Stimulated activated CD8-positive, alpha-beta memory T cell treated with anti-CD3 and anti-CD28 coated beads, Interleukin-15, amount 100 ng/mL, for 1 hour (primary cell): ENCODE data around the gene SLC48A1.
A peak's percentile ranks its signal among the peaks of the same experiment; 100 is the strongest.

Experiments used
- DNase-seq: peaks from one replicate; pipeline ENCODE4 v3.0.0-alpha.2; 2020; ENCODE audit warnings: low read depth

The SLC48A1 gene

GRCh38 chr12:47757840-47758583, 15.0 kb upstream of the SLC48A1 start:
- no peak for DNase-seq

DNA sequence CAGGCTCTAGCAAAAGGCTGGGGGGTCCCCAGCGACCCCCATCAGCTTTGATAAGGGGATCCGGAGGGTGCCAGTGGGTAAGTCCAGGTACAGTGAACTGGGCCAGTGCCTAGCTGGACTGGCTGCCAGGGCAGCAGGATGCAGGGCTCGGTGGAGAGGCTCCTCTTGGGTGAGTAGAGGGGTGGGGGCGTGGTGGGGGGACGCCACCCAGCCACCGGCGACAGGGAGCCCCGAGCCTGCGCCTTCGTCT, 14.5 kb upstream of the SLC48A1 start:
- DNase-seq = no peak

DNA sequence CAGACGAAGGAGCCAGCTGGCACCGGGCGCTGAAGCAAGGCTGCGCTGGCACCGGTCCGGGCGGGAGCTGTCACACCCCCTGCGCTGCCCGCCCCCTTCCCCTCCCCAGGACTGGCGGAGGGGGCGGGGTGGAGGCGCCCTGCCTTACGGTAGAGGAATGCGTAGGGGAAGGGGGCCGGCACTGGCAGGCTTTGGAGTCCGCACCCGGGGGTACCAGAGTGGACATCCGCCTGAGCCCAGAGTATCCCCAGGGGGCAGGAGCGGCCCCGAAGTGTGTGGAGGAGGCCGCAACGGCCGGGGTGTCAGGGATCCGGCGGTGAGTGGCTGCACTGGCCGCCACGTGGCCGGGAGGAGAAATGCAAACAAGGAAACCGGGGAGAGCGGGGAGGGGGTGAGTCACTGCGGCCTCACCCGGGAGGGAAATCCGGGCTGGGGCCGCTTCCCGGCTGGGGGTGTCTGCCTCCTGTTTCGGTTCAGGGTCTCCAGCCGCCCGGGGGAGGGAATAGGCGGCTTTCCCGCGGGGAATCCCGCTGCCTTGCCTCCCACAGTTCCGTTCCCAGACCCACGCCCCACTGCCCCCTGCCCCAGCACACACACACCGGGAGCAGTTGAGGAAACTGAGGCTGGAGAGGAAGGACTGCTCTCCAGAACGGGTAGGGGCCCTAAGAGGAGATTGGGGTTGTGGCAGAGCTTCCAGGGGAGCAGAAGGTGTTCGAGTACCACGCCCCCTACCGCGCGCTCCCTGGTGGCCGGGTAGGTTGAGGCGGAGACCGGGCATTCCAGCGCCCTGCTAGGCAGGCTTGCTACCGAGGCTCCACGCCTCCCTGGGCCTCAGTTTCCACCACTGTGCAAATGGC, 14.0 kb upstream of the SLC48A1 start, which contains the start of gene RAPGEF3:
Gene RAPGEF3 (minus strand): TSS at position 47 of the 857 bp plus-strand sequence. CDS start 324 bp downstream, outside the sequence.
- peak; percentile 44 for DNase-seq

- no peak for DNase-seq
Measured at GRCh38 chr12:47762850-47763465, 10.1 kb upstream of the SLC48A1 start.

GRCh38 chr12:47763481-47764346, 9.3 kb upstream of the SLC48A1 start:
- no peak for DNase-seq

GRCh38 chr12:47766502-47767215, 6.4 kb upstream of the SLC48A1 start:
- no peak for DNase-seq

GRCh38 chr12:47767216-47767724, 5.8 kb upstream of the SLC48A1 start:
- peak; percentile 37 for DNase-seq

- DNase-seq = no peak
Measured at GRCh38 chr12:47768323-47768811, 4.7 kb upstream of the SLC48A1 start.

GRCh38 chr12:47769234-47770085, 3.6 kb upstream of the SLC48A1 start:
- DNase-seq = no peak

DNA sequence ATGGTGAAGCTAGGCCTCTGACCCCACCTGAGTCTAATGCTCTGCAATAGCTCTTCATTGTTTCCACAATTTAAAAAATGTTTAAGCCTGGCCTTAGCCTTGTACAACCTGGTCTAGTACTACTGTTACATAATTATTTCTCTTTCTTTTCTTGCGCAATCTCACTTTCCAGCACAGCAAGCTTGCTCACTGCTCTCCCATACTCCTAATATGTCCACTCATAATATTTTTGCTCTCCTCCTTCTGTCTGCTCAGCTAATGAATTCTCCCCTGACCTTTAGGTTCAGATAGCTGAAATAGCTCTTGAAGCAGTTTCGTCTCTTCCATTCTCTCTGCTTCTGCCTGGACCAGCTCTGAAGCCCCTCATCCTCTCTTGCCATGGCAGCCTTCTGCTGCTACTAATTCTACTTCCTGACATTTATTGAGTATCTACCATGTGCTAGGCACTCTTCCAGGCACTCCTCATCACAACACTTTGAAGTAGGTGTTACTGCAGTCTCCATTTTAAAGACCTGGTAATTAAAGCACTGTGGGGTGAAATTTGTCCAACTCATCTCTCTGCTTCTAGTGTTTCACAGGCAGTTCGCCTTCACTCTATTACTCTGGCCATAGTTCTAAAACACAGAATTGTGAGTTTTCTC, 2.8 kb upstream of the SLC48A1 start:
- no peak for DNase-seq

DNA sequence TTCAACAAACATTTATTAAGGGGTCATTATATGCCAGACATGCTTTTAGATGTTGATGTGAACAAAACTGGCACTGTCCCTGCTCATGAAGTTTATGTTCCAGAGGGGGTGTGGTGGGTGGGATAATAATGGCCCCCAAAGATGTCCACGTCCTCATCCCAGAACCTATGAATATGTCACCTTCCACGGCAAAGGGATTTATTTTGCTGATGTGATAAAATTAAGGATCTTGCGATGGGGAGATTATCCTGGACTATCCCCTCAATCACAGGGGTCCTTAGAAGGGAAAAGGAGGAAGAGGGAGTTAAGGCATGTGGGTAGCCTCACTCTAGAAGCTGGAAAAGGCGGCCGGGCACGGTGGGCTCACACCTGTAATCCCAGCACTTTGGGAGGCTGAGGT, 1.7 kb upstream of the SLC48A1 start:
- DNase-seq = no peak

- no peak for DNase-seq
Measured at GRCh38 chr12:47772094-47772660, 861 bp upstream of the SLC48A1 start.

GRCh38 chr12:47772738-47773061, 338 bp upstream of the SLC48A1 start:
- no peak for DNase-seq

DNA sequence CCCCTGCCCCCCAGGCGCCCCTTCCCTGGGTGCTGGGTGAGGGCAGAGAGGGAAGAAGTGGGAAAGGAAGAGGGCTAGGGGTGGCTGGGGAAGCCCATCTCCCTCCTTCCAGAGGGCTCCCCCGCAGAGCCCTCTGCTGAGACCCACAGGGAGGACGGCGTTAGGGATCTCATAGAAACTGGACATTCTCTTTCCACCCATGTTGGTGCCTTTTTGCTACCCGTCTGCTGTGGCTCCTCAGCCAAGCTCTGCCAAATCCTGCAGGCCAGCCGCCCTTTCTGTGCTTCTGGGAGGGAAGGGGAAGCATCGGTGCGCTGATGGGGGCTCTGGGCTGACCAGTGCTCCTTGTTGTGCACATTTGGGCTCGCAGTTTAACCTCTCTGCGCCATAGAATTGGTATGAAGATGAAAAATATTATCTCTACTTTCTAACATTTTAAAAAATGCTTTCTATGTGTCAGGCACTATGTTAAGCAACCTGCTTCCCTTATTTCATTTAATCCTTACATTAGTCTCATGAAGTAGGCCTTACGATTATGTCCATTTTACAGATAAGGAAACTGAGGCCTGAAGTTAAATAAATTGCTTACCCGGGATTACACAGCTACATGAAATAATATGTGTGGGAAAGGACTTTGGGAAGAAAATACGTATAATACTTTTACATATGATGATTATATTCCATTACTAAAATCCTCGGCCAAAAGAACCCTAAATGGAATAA, 981 bp downstream of the SLC48A1 start:
- no peak for DNase-seq

DNA sequence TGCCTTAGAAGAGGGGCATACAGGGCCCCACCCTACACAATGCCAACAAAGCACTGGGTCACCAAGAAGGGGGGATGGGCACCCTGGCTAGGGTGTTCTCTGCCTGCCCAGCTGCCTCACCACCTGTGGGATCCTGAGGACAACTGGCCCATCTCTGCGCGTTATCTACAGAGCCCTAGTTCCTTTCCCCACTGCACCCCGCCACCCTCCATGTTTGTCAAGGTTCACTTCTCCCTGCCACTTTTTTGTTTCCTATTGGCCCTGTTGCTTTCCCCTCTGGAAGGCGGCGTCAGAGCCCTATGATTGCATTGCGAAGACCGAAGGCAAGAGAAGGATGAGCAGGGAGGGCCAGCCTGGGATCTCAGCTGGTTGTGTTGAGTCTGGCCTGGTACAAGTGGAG, 1.6 kb downstream of the SLC48A1 start:
- no peak for DNase-seq

DNA sequence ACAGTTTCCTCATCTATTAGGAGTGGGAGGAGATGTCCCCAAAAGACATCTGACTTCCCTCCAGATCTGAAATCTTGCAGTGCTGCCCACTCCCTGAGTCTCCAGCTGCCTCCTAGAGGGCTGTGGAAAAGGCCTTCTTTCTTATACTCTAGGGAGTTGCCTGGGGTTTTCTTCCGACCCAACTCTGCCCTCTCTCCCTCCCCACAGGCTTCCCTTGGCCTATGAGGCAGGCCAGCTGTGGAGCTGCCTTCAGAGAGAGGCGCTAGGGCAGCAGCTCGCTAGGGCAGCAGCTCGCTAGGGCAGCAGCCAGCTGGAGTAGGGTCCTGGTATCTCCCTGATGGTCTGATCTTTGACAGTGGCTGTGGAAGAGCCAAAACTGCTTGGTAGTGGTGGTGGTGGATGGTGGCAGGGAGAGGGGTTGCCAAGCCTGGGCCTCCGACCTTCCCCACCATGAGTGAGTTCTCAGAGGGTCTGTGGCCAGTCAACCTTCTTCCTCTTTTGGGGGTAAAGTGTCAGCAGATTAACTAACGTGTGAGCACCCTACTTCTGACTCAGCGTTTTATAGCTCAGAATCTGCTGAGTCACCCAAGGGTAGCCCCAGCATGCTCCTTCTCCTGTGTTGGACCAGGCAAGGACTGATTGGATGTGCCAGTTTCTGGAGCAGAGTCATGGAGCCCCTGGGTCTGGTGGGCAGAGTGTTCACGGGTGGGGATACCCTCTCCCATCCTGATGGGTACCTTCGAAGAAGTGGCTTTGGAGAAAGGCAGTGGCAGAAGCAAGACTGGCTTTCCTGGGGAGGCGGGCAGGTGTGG, 2.3 kb downstream of the SLC48A1 start:
- DNase-seq = no peak

- DNase-seq = no peak
Measured at GRCh38 chr12:47776471-47777143, 3.6 kb downstream of the SLC48A1 start.
